Measurements from ENCODE around the gene RNF214. TPM values are rescaled to one million over a fixed set of nuclear protein-coding genes. Genes with fewer than 3 reads are reported as not detected.
A peak's percentile ranks its signal among the peaks of the same experiment; 100 is the strongest.

RNF214 gene
- total and polyA plus RNA-seq, 2 of the 4 experiments (the other 2 are of a cell fraction): 7.9 to 14.8 TPM

DNA sequence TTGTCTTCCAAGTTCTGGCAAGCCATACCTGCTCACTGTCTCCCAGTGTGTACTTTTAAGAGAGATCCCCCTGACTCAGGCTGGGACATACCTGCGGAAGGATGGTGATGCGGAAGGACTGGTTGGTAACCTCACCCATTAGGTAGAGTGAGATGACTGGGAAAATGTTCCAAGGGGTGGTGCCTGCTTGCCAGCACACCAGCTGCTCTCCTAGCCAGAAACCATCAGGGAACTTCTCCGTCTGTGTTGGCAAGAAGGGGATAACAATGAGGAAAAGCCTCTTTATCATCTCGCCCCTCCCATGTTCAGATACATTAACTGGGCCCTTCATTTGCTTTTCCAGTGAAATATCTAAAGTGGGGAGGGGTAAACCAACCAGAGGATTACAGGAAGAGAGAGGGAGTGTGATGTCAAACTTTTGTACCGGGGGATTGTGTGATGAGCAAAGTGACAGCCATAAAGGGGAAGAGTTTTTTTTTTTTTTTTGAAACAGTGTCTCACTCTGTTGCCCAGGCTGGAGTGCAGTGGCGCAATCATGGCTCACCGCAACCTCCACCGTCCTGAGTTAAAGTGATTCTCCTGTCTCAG is 58.4 kb downstream of the RNF214 start, which contains the start of gene BACE1-AS:
Gene BACE1-AS (plus strand): TSS at position 538 of the 588 bp plus-strand sequence.
- no peak within 1 kb of the TSS for H3K4me2 ChIP-seq (ENCODE audit: low read depth, low read length)
- H4K5ac ChIP-seq (ENCODE audit: low read depth, low read length): no peak within 1 kb of the TSS
- H2AK9ac ChIP-seq (replicated peaks; ENCODE audit: low read depth, low read length, poor library complexity): peak within 1 kb of the TSS; percentile 22
- in situ Hi-C loops (cut with MboI; ENCODE audit: low sequenced_read_pairs): no loop called here
- H4K8ac ChIP-seq (ENCODE audit: low read depth in 2 of 2, low read length in 2 of 2): no peak within 1 kb of the TSS
- dilution Hi-C loops (cut with HindIII; ENCODE audit: low sequenced_read_pairs, unreplicated experiment): no loop called here
- H3K36me3 ChIP-seq (ENCODE audit: control insufficient read depth, insufficient read depth, low read length): peaks cover 53% of the 10 kb centered on the region
- no peak for ATAC-seq (ENCODE audit: low read depth)
- H3K4me3 ChIP-seq (ENCODE audit: insufficient read depth, low read depth, low read length): no peak within 1 kb of the TSS
- no peak within 1 kb of the TSS for H2AK5ac ChIP-seq (ENCODE audit: low read depth, low read length)
- WGBS, 2 experiments (ENCODE audit: extremely low coverage in 2 of 2, insufficient read length in 1 of 2): 83% methylated on average over 1 of the region's 8 CpGs; no CpG with 5 or more reads in 1 of the 2 experiments
- H4K91ac ChIP-seq (ENCODE audit: insufficient read depth, low read depth, low read length): no peak within 1 kb of the TSS
- no peak within 1 kb of the TSS for H3K56ac ChIP-seq (ENCODE audit: extremely low read depth, insufficient read depth, low read length)
- no peaks in the 10 kb centered on the region for H3K4me1 ChIP-seq (ENCODE audit: control insufficient read depth, insufficient read depth, low read length)
- intact Hi-C loops (cut with micrococcal nuclease): no loop called here
- BruUV-seq (replicated peaks): no TSS peak
- H3K14ac ChIP-seq (replicated peaks; ENCODE audit: low read depth, low read length): no peak within 1 kb of the TSS
- H2AFZ ChIP-seq (replicated peaks; ENCODE audit: low read length, poor library complexity): no peak within 1 kb of the TSS
- H4K20me1 ChIP-seq (ENCODE audit: insufficient read depth, low read length): no peaks in the 10 kb centered on the region
- H3K9me3 ChIP-seq (ENCODE audit: control insufficient read depth, insufficient read depth, low read length): no peaks in the 10 kb centered on the region
- H3K79me1 ChIP-seq (ENCODE audit: low read depth in 1 of 2, low read length in 2 of 2): no peaks in the 10 kb centered on the region
- H3K9me1 ChIP-seq (ENCODE audit: insufficient read depth, low read length): peaks cover 10% of the 10 kb centered on the region
- H2BK15ac ChIP-seq (ENCODE audit: low read depth, low read length): no peak within 1 kb of the TSS
- H3K27ac ChIP-seq (ENCODE audit: insufficient read depth, low read length): no peak within 1 kb of the TSS
- no peak within 1 kb of the TSS for H2BK5ac ChIP-seq (ENCODE audit: low read depth, low read length, poor library complexity, severe bottlenecking)
- no peak within 1 kb of the TSS for H3K18ac ChIP-seq (ENCODE audit: low read depth, low read length)
- H3K27me3 ChIP-seq (ENCODE audit: control insufficient read depth, insufficient read depth, low read length): no peaks in the 10 kb centered on the region
- no peak within 1 kb of the TSS for H2BK120ac ChIP-seq (ENCODE audit: low read depth, low read length)
- POLR2A ChIA-PET (ENCODE audit: unreplicated experiment): no interaction called here
- H2BK20ac ChIP-seq (ENCODE audit: low read depth, low read length): no peak within 1 kb of the TSS
- no peak for DNase-seq
- H3K4ac ChIP-seq (ENCODE audit: low read depth, low read length): no peak within 1 kb of the TSS
- TF ChIP-seq SMC3 (IDR thresholded peaks at IDR 0.05; ENCODE audit: low read depth, low read length) (no peak), MXI1 (IDR thresholded peaks at IDR 0.05; ENCODE audit: borderline replicate concordance, low read depth, low read length) (no peak), MAFK (IDR thresholded peaks at IDR 0.05; ENCODE audit: low read depth, low read length) (no peak), CEBPB (IDR thresholded peaks at IDR 0.05; ENCODE audit: low read depth, low read length) (no peak), RFX5 (IDR thresholded peaks at IDR 0.05; ENCODE audit: low read depth, low read length) (no peak), RAD21 (IDR thresholded peaks at IDR 0.05; ENCODE audit: low read length) (no peak)
- TF ChIP-seq, protein P1, sequence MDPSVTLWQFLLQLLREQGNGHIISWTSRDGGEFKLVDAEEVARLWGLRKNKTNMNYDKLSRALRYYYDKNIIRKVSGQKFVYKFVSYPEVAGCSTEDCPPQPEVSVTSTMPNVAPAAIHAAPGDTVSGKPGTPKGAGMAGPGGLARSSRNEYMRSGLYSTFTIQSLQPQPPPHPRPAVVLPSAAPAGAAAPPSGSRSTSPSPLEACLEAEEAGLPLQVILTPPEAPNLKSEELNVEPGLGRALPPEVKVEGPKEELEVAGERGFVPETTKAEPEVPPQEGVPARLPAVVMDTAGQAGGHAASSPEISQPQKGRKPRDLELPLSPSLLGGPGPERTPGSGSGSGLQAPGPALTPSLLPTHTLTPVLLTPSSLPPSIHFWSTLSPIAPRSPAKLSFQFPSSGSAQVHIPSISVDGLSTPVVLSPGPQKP (IDR thresholded peaks at IDR 0.05; ENCODE audit: borderline replicate concordance, low read depth, low read length): no peak
- H3K9ac ChIP-seq (ENCODE audit: low read depth, low read length): no peak within 1 kb of the TSS
- CTCF ChIA-PET: no interaction called here
- no peak within 1 kb of the TSS for H3K23ac ChIP-seq (ENCODE audit: low read depth, low read length)
